ENCODE results near the gene HOXA2. TPM values are rescaled to one million over a fixed set of nuclear protein-coding genes. Genes with fewer than 3 reads are reported as not detected.

The HOXA2 gene
- total and polyA plus RNA-seq, 8 donors = 0.89 to 3.7 (median 1.2) TPM; not detected in 1

DNA sequence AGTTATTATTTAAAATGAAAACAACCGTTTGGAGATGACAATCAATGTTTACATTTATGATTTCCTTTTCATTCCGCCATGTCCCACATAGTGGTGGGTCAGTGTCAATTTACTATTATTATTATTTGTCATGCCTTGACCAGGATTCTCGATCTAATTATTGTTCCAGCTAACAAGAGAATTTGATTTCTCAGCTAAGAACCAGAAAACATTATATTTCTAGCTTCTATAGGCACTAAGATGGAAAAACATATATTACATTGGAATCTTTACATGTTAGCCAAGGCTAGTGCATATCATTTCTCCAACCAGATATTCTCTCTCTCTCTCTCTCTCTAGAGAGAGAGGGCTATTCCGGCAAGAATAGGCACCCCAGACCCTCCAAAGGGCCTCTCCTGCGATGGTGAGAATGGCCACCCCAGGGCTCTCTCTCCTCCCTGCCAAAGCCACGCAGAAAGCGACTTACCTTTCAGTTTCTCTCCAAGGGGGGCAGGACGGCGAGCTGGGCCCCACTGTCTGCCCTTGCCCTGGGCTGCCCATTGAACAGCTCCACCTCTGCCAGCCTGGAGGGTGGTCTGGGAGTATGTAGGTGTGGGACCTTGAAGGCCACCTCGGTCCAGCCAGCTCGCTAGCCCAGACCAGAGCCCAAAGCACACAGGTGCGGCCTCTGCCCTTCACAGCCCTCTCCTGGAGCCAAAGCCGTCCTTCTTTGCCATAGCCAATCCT, 47.5 kb upstream of the HOXA2 start:
- Histone ChIP-seq H3K27me3 (peaks cover 5 to 100% (median 89%) of the 10 kb centered on the region in 3 donors), H3K9me3 (peaks cover 0 to 11% (median 0%) of the 10 kb centered on the region in 4 donors), H3K36me3 (no peaks in the 10 kb centered on the region), H3K4me3 (peak overlapping the region; percentile 46 to 64 (median 52)), H3K4me1 (peaks cover 20 to 59% (median 47%) of the 10 kb centered on the region in 4 donors), H3K27ac (peak overlapping the region; percentile 28 to 99 (median 88))
- intact Hi-C loops (cut with DNase I; ENCODE audit: low total_unique reads) = no loop called here
- no peak for TF ChIP-seq CTCF (IDR thresholded peaks at IDR 0.05)
- no peak for TF ChIP-seq EP300 (IDR thresholded peaks at IDR 0.05)
- TF ChIP-seq POLR2A (IDR thresholded peaks at IDR 0.05) = no peak
- no peak for TF ChIP-seq POLR2AphosphoS5 (IDR thresholded peaks at IDR 0.05)
- WGBS, 5 donors = 52 to 61% (median 60%) methylated on average over 12 to 13 of the region's 13 CpGs
- DNase-seq = no peak

DNA sequence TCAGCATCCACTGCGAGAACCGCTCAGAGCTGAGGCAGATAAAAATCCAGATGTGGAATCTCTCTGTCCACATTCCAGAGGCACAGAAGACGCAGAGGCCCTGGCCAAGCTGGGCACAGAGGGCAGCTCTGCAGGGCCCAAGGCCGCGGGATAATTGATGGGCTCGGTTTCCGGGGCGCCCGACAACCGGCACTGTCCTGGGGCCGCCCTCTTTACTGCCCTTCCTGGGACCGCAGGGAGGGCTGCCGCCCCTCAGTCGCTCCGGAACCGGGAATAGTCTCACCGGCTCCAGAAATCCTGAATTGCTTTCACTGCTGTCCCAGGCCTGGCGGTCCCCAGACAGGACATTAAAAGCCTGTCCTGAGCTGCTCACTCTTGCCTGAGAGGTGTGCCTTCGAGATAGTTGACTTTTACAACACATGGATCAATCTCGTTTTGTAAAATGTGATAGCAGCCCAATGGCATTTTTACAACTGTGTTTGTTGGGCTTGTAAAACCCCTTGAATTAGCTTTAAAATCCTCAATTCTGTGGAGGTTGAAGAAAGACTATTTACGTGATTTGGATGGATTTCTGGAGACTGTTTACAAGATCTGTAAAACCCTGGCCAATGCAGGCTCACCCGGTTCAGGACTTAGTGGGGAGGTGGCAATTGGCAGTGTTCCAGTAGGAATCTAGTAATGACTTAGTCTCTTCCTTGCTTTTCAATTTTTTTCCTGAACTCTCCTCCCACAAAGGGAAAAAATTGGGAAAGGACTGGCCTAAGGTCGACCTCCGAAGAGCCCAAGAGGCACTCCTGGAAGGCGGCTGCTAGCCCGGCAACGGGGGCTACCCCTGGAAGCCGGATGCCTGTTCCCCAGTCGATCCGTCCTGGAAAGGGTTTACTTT, 46.5 kb upstream of the HOXA2 start:
- Histone ChIP-seq H3K4me3 (peak overlapping the region; percentile 46 to 64 (median 52)), H3K27me3 (peaks cover 5 to 100% (median 89%) of the 10 kb centered on the region in 3 donors), H3K36me3 (no peaks in the 10 kb centered on the region), H3K27ac (peak overlapping the region; percentile 72 to 99 (median 88)), H3K4me1 (peaks cover 20 to 57% (median 42%) of the 10 kb centered on the region in 4 donors), H3K9me3 (peaks cover 0 to 21% (median 0%) of the 10 kb centered on the region in 4 donors)
- TF ChIP-seq POLR2AphosphoS5 (IDR thresholded peaks at IDR 0.05) = no peak
- TF ChIP-seq CTCF (IDR thresholded peaks at IDR 0.05) = no peak
- no peak for TF ChIP-seq POLR2A (IDR thresholded peaks at IDR 0.05)
- TF ChIP-seq EP300 (IDR thresholded peaks at IDR 0.05) = no peak
- intact Hi-C loops (cut with DNase I; ENCODE audit: low total_unique reads) = no loop called here
- 47 to 57% (median 48%) methylated on average over 17 to 30 of the region's 30 CpGs for WGBS, 5 donors
- no peak for DNase-seq

DNA sequence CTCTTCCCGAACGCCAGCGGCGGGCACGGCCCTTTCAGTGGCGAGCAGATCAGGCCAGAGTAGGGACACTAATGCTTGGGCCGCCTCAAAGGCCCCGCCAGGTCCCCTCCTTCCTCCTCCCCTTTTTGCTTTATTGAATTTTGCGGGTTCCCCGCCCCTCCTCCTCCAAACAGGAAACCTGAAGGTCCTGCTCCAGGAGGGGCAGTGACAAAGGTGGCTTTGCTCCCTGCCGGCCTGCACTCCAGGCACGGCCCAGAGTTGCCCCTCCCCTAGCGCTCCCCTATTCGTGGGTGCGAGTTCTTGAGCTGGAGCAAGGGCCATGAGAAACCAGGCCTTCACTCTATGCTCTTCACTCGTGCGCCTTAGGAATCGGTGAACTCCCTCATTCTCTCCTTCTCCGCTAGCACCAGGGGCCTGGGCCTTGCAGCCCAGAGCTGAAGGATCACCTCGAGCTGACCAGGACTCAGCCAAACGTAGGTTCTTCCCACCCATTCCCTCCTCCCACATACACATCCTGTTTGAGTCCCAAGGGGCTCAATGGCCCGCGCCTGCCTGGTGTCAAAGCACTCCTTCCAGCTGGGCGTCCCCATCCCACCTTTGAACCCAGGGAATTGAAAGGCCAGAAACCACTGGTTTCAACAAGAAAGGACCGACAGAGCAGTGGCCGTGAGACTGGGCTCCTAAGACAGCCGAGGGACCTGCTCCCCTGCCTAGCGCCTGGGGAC, 45.7 kb upstream of the HOXA2 start:
- no peak for TF ChIP-seq EP300 (IDR thresholded peaks at IDR 0.05)
- TF ChIP-seq POLR2A (IDR thresholded peaks at IDR 0.05) = no peak
- TF ChIP-seq CTCF (IDR thresholded peaks at IDR 0.05) = no peak
- no peak for TF ChIP-seq POLR2AphosphoS5 (IDR thresholded peaks at IDR 0.05)
- Histone ChIP-seq H3K27me3 (peaks cover 5 to 100% (median 90%) of the 10 kb centered on the region in 3 donors), H3K36me3 (no peaks in the 10 kb centered on the region), H3K4me1 (peaks cover 20 to 60% (median 43%) of the 10 kb centered on the region in 4 donors), H3K9me3 (peaks cover 0 to 26% (median 0%) of the 10 kb centered on the region in 4 donors), H3K27ac (peak overlapping the region; percentile 72 to 99 (median 88)), H3K4me3 (peak overlapping the region; percentile 33 to 64 (median 52))
- DNase-seq = no peak
- WGBS, 5 donors = 26 to 34% (median 30%) methylated on average over 26 to 28 of the region's 28 CpGs
- intact Hi-C loops (cut with DNase I; ENCODE audit: low total_unique reads) = no loop called here

Data from stomach (tissue), 9 donors.